Hematopoietic multipotent progenitor cell (in vitro differentiated cells): ENCODE measurements around the gene TYSND1. TPM values are rescaled to one million over a fixed set of nuclear protein-coding genes. Genes with fewer than 3 reads are reported as not detected.
"Not testable (repeated sequence)": the region's sequence is repeated elsewhere in the genome, so short reads cannot be mapped to it uniquely, and the experiment has no call there.

ENCODE experiments used
- DNase-seq, 3 donors: peaks; one replicate each; pipeline ENCODE4 v3.0.0-alpha.2; 2011 to 2015; ENCODE audit warnings: low read depth in 2 of 3, low spot score in 2 of 3
- total RNA-seq: library from RNA; depleted of rRNA; stranded (reverse); fragments of >200 nt; gene quantifications from one replicate; pipeline ENCODE4 v1.2.3, GENCODE V29; 2012

The TYSND1 gene
- total RNA-seq, 1 donor: 12.7 TPM

GRCh38 chr10:70114902-70115301 lies 31.6 kb downstream of the TYSND1 start:
- DNase-seq: no peak

GRCh38 chr10:70112071-70112470 lies 34.4 kb downstream of the TYSND1 start:
- no peak for DNase-seq

GRCh38 chr10:70111496-70111895 lies 35.0 kb downstream of the TYSND1 start:
- DNase-seq: no peak

- no peak for DNase-seq
Measured at GRCh38 chr10:70109064-70109729, 37.3 kb downstream of the TYSND1 start.

- no peak for DNase-seq
Measured at GRCh38 chr10:70106958-70107791, 39.3 kb downstream of the TYSND1 start.

GRCh38 chr10:70101668-70102067 lies 44.8 kb downstream of the TYSND1 start:
- no peak for DNase-seq

GRCh38 chr10:70101068-70101562 lies 45.4 kb downstream of the TYSND1 start:
- DNase-seq: not testable (repeated sequence)

GRCh38 chr10:70098271-70098670 lies 48.2 kb downstream of the TYSND1 start:
- no peak for DNase-seq

- no peak for DNase-seq
Measured at GRCh38 chr10:70097459-70097858, 49.0 kb downstream of the TYSND1 start.

GRCh38 chr10:70096705-70097420 lies 49.6 kb downstream of the TYSND1 start:
- no peak for DNase-seq

GRCh38 chr10:70096016-70096704 lies 50.3 kb downstream of the TYSND1 start:
- DNase-seq: no peak

- DNase-seq: no peak
Measured at GRCh38 chr10:70094250-70094649, 52.2 kb downstream of the TYSND1 start.

- no peak for DNase-seq
Measured at GRCh38 chr10:70093335-70093944, 53.1 kb downstream of the TYSND1 start.

GRCh38 chr10:70092389-70092718 lies 54.1 kb downstream of the TYSND1 start:
- no peak for DNase-seq

- no peak for DNase-seq
Measured at GRCh38 chr10:70090951-70091350, 55.5 kb downstream of the TYSND1 start.

GRCh38 chr10:70090013-70090412 lies 56.5 kb downstream of the TYSND1 start:
- no peak for DNase-seq

- DNase-seq: no peak
Measured at GRCh38 chr10:70088308-70088698, 58.2 kb downstream of the TYSND1 start.
